ENCODE measurements around the gene CCER1.

The CCER1 gene

GRCh38 chr12:90991952-90992465 is 37.0 kb upstream of the CCER1 start:
- no peaks in the 10 kb centered on the region for H3K79me2 ChIP-seq (ENCODE audit: insufficient read depth, low read length)
- H3K4me2 ChIP-seq (ENCODE audit: low read depth, low read length, poor library complexity, severe bottlenecking): no peak overlapping the region
- no peak overlapping the region for H2AFZ ChIP-seq (ENCODE audit: low read length)
- H4K20me1 ChIP-seq (ENCODE audit: insufficient read depth, low read length, poor library complexity, severe bottlenecking): no peaks in the 10 kb centered on the region
- H3F3A ChIP-seq (ENCODE audit: low read depth): no peaks in the 10 kb centered on the region
- no peak overlapping the region for H3K9ac ChIP-seq (ENCODE audit: low read depth, low read length, poor library complexity, severe bottlenecking)
- no peaks in the 10 kb centered on the region for H3K9me3 ChIP-seq (ENCODE audit: insufficient read depth, low read depth, low read length)
- no peaks in the 10 kb centered on the region for H3K9me2 ChIP-seq (replicated peaks; ENCODE audit: low read depth, low read length)
- TF ChIP-seq CTCF (conservative IDR thresholded peaks at IDR 0.05; ENCODE audit: low read length) (no peak), EZH2phosphoT487 (IDR thresholded peaks at IDR 0.05; ENCODE audit: borderline replicate concordance) (no peak)
- H3K27me3 ChIP-seq (ENCODE audit: insufficient read depth, low read length, poor library complexity, severe bottlenecking): no peaks in the 10 kb centered on the region
- H3K4me3 ChIP-seq (ENCODE audit: low read length, poor library complexity, severe bottlenecking): no peak overlapping the region
- no peaks in the 10 kb centered on the region for H3K36me3 ChIP-seq (ENCODE audit: insufficient read depth, low read length)
- H3K4me1 ChIP-seq (ENCODE audit: insufficient read depth, low read length, poor library complexity, severe bottlenecking): no peaks in the 10 kb centered on the region

- Histone ChIP-seq H3K27me3 (ENCODE audit: insufficient read depth, low read length, poor library complexity, severe bottlenecking) (no peaks in the 10 kb centered on the region), H3K4me3 (ENCODE audit: low read length, poor library complexity, severe bottlenecking) (no peak overlapping the region), H3K36me3 (ENCODE audit: insufficient read depth, low read length) (no peaks in the 10 kb centered on the region), H3F3A (ENCODE audit: low read depth) (no peaks in the 10 kb centered on the region), H3K9me2 (replicated peaks; ENCODE audit: low read depth, low read length) (no peaks in the 10 kb centered on the region), H2AFZ (ENCODE audit: low read length) (no peak overlapping the region), H3K9me3 (ENCODE audit: insufficient read depth, low read depth, low read length) (no peaks in the 10 kb centered on the region), H3K4me2 (ENCODE audit: low read depth, low read length, poor library complexity, severe bottlenecking) (no peak overlapping the region), H4K20me1 (ENCODE audit: insufficient read depth, low read length, poor library complexity, severe bottlenecking) (no peaks in the 10 kb centered on the region), H3K79me2 (ENCODE audit: insufficient read depth, low read length) (no peaks in the 10 kb centered on the region), H3K4me1 (ENCODE audit: insufficient read depth, low read length, poor library complexity, severe bottlenecking) (no peaks in the 10 kb centered on the region), H3K9ac (ENCODE audit: low read depth, low read length, poor library complexity, severe bottlenecking) (no peak overlapping the region)
- TF ChIP-seq CTCF (conservative IDR thresholded peaks at IDR 0.05; ENCODE audit: low read length) (no peak), EZH2phosphoT487 (IDR thresholded peaks at IDR 0.05; ENCODE audit: borderline replicate concordance) (no peak)
Observed at GRCh38 chr12:90990611-90991010, 35.6 kb upstream of the CCER1 start.

GRCh38 chr12:90989686-90990111 is 34.7 kb upstream of the CCER1 start:
- Histone ChIP-seq H3F3A (ENCODE audit: low read depth) (no peaks in the 10 kb centered on the region), H3K9me2 (replicated peaks; ENCODE audit: low read depth, low read length) (no peaks in the 10 kb centered on the region), H3K4me2 (ENCODE audit: low read depth, low read length, poor library complexity, severe bottlenecking) (no peak overlapping the region), H3K79me2 (ENCODE audit: insufficient read depth, low read length) (no peaks in the 10 kb centered on the region), H3K36me3 (ENCODE audit: insufficient read depth, low read length) (no peaks in the 10 kb centered on the region), H3K27me3 (ENCODE audit: insufficient read depth, low read length, poor library complexity, severe bottlenecking) (no peaks in the 10 kb centered on the region), H2AFZ (ENCODE audit: low read length) (no peak overlapping the region), H3K9me3 (ENCODE audit: insufficient read depth, low read depth, low read length) (no peaks in the 10 kb centered on the region), H4K20me1 (ENCODE audit: insufficient read depth, low read length, poor library complexity, severe bottlenecking) (no peaks in the 10 kb centered on the region), H3K4me3 (ENCODE audit: low read length, poor library complexity, severe bottlenecking) (no peak overlapping the region), H3K4me1 (ENCODE audit: insufficient read depth, low read length, poor library complexity, severe bottlenecking) (no peaks in the 10 kb centered on the region), H3K9ac (ENCODE audit: low read depth, low read length, poor library complexity, severe bottlenecking) (no peak overlapping the region)
- TF ChIP-seq CTCF (conservative IDR thresholded peaks at IDR 0.05; ENCODE audit: low read length) (no peak), EZH2phosphoT487 (IDR thresholded peaks at IDR 0.05; ENCODE audit: borderline replicate concordance) (no peak)

Measured in Loucy (cell line).